Smooth muscle cell (in vitro differentiated cells): ENCODE data around the gene CCDC28B. TPM values are rescaled to one million over a fixed set of nuclear protein-coding genes. Genes with fewer than 3 reads are reported as not detected.
"Not testable (repeated sequence)": the region's sequence is repeated elsewhere in the genome, so short reads cannot be mapped to it uniquely, and the experiment has no call there.

Experiments
- DNase-seq: peaks from one replicate; lab custom pipeline; 2025; ENCODE audit not compliant: unreplicated experiment; lab: John Stamatoyannopoulos, UW
- H2AFZ ChIP-seq: fragments of 200-600 bp; sonication (generic); 2 replicates; pipeline ENCODE4 v1.6.0; 2016; ENCODE audit warnings: antibody characterized with exemption, low read depth, mild to moderate bottlenecking
- H3F3A ChIP-seq: fragments of 200-600 bp; sonication (generic); 2 replicates; pipeline ENCODE4 v1.6.0; 2017; ENCODE audit warnings: antibody characterized with exemption, low read depth
- H3K27ac ChIP-seq: fragments of 200-600 bp; sonication (generic); 2 replicates; pipeline ENCODE4 v1.5.1; 2016; ENCODE audit warnings: low read depth, mild to moderate bottlenecking
- H3K27me3 ChIP-seq: fragments of 200-600 bp; sonication (generic); 2 replicates; pipeline ENCODE4 v1.6.1; 2016; ENCODE audit warnings: low read depth, mild to moderate bottlenecking
- H3K36me3 ChIP-seq: fragments of 200-600 bp; sonication (generic); 2 replicates; pipeline ENCODE4 v1.5.1; 2016; ENCODE audit warnings: low read depth
- H3K4me1 ChIP-seq: fragments of 200-600 bp; sonication (generic); 2 replicates; pipeline ENCODE4 v1.5.1; 2016; ENCODE audit warnings: low read depth
- H3K4me2 ChIP-seq: fragments of 200-600 bp; sonication (generic); 2 replicates; pipeline ENCODE4 v1.6.0; 2016; ENCODE audit warnings: mild to moderate bottlenecking
- H3K4me3 ChIP-seq: fragments of 200-600 bp; sonication (generic); 2 replicates; pipeline ENCODE4 v1.5.1; 2016; ENCODE audit warnings: mild to moderate bottlenecking
- H3K79me2 ChIP-seq: fragments of 200-600 bp; sonication (generic); 2 replicates; pipeline ENCODE4 v1.6.0; 2016; ENCODE audit warnings: low read depth, mild to moderate bottlenecking
- H3K9ac ChIP-seq: fragments of 200-600 bp; sonication (generic); 2 replicates; pipeline ENCODE4 v1.6.0; 2016; ENCODE audit warnings: low read depth
- H3K9me3 ChIP-seq: fragments of 200-600 bp; sonication (generic); replicated peaks from 2 replicates; pipeline ENCODE4 v1.5.1; 2016; ENCODE audit warnings: low read depth
- H4K20me1 ChIP-seq: fragments of 200-600 bp; sonication (generic); 2 replicates; pipeline ENCODE4 v1.6.0; 2016; ENCODE audit warnings: low read depth
- CTCF ChIP-seq: fragments of 200-600 bp; sonication (generic); IDR thresholded peaks from 2 replicates; pipeline ENCODE4 v1.5.1; 2017; ENCODE audit warnings: borderline replicate concordance, mild to moderate bottlenecking, antibody characterized with exemption; ENCODE audit not compliant: insufficient read depth, poor library complexity, severe bottlenecking
- WGBS: methylation state at CpG from one replicate; pipeline ENCODE4 v1.1.7; 2016; ENCODE audit warnings: low lambda C conversion rate; 5-methylcytosine and 5-hydroxymethylcytosine counted together
- polyA plus RNA-seq: library from polyadenylated mRNA; unstranded; fragments of >200 nt; fragmentation: Nextera tagmentation; extraction: Ambion mirVana; gene quantifications from 2 replicates; pipeline ENCODE4 v1.2.1, GENCODE V29; 2016
- total RNA-seq: library from RNA; depleted of rRNA; stranded (reverse); fragments of >200 nt; gene quantifications from 2 replicates; pipeline ENCODE4 v1.2.3, GENCODE V29; 2014

CCDC28B gene
- total and polyA plus RNA-seq, 2 experiments from 2014 or later: 41.6 to 58.9 TPM

DNA sequence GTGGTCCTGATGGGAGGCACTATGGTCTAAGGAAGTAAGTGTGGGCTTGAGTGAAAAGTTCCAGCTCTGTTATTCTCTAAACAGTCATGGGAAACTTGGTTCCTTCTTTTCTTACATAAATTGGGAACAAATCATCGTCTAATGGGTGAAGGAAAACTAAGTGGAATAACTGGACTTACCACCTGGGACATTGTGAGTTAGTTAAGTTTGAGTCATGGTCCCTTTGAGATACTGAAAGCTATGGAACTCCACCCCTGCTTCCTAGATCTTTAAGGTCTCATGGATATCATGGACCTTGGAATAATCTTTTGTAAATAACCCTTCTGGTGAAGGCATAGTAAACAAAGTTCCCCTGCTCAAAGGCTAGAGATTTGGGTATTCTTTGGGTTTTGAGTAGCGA lies 37.0 kb upstream of the CCDC28B start:
- no peaks in the 10 kb centered on the region for H3K9me3 ChIP-seq
- H3K4me1 ChIP-seq: no peaks in the 10 kb centered on the region
- H3K36me3 ChIP-seq: peaks cover 14% of the 10 kb centered on the region
- no peaks in the 10 kb centered on the region for H3F3A ChIP-seq
- no peak for TF ChIP-seq CTCF
- H3K79me2 ChIP-seq: no peaks in the 10 kb centered on the region
- no peaks in the 10 kb centered on the region for H4K20me1 ChIP-seq
- H3K27ac ChIP-seq: peak overlapping the region; percentile 31
- no peak overlapping the region for H3K4me3 ChIP-seq
- H3K4me2 ChIP-seq: no peak overlapping the region
- no peak overlapping the region for H3K9ac ChIP-seq
- H3K27me3 ChIP-seq: no peaks in the 10 kb centered on the region
- no peak for DNase-seq
- no peak overlapping the region for H2AFZ ChIP-seq
- WGBS: 95% methylated on average over 2 of the region's 2 CpGs

- WGBS: 98% methylated on average over 10 of the region's 10 CpGs
- H3K9me3 ChIP-seq, DNase-seq, H2AFZ ChIP-seq, H3K4me3 ChIP-seq, H3F3A ChIP-seq, H3K4me1 ChIP-seq, H3K27me3 ChIP-seq, H3K4me2 ChIP-seq, H3K27ac ChIP-seq, H3K79me2 ChIP-seq, H4K20me1 ChIP-seq, H3K9ac ChIP-seq: not testable (repeated sequence)
- H3K36me3 ChIP-seq: peaks cover 14% of the 10 kb centered on the region
Observed at GRCh38 chr1:32165633-32166032, 34.8 kb upstream of the CCDC28B start.

DNA sequence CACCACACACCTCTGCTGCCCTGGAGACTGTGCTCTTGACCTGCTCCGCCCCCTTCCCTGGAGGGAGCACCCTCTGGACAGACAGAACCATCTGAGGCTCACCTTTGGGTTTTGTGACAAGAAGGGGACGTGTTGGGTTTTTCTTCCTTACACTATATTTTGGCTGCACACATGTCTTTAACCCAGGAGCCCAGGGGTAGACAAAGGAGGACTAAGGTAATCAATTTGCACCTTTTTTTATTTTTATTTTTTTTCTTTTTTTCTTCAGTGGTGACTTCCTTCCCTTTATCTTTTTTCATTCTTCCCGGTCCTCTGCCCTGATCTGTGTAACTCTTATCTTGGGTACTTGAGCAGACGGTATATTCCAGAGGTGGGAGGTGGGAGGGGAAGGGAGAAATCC lies 29.4 kb upstream of the CCDC28B start:
- peaks cover 3% of the 10 kb centered on the region for H3K36me3 ChIP-seq
- WGBS: 86% methylated on average over 4 of the region's 4 CpGs
- no peaks in the 10 kb centered on the region for H3K4me1 ChIP-seq
- H3K27ac ChIP-seq: no peak overlapping the region
- no peak overlapping the region for H2AFZ ChIP-seq
- no peaks in the 10 kb centered on the region for H3K27me3 ChIP-seq
- no peak for DNase-seq
- H3F3A ChIP-seq: no peaks in the 10 kb centered on the region
- no peak overlapping the region for H3K4me3 ChIP-seq
- TF ChIP-seq CTCF: no peak
- H3K9ac ChIP-seq: no peak overlapping the region
- no peaks in the 10 kb centered on the region for H3K79me2 ChIP-seq
- no peak overlapping the region for H3K4me2 ChIP-seq
- no peaks in the 10 kb centered on the region for H4K20me1 ChIP-seq
- no peaks in the 10 kb centered on the region for H3K9me3 ChIP-seq

DNA sequence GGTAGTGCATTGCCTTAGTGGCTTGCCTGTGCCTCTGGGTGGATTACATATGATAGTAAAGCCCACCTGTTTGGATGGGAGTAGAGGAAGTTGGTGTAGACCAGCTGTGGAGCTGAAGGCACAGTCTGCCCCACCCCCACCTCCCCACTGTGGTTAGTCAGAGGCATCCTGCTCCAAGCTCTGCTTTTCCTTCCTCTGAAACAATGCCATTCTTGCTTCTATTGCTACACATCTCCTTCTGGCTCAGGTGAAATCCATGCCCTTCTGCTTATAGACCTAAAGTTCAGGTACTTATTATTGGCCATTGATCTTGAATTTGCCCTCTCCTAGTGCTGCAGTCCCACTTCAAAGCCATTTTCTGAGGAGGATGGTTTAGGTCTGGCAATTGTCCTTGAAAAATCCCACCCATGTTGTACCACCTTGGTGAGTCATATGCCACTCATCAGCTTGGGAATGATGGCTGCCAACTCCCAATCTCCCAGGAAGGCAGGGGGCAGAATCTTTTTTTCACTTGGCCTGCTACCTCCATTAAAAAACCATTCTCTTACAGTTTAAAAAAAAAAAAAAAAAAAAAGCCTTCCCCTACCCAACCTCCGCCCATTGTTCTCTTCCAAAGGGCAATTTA lies 27.7 kb upstream of the CCDC28B start:
- no peak overlapping the region for H3K4me2 ChIP-seq
- H3K79me2 ChIP-seq: no peaks in the 10 kb centered on the region
- no peaks in the 10 kb centered on the region for H3K4me1 ChIP-seq
- H3K4me3 ChIP-seq: no peak overlapping the region
- no peaks in the 10 kb centered on the region for H3F3A ChIP-seq
- no peak overlapping the region for H3K9ac ChIP-seq
- H4K20me1 ChIP-seq: no peaks in the 10 kb centered on the region
- DNase-seq: no peak
- H3K27me3 ChIP-seq: no peaks in the 10 kb centered on the region
- H3K9me3 ChIP-seq: no peaks in the 10 kb centered on the region
- no peak for TF ChIP-seq CTCF
- WGBS: 100% methylated on average over 1 of the region's 1 CpG
- H2AFZ ChIP-seq: no peak overlapping the region
- H3K27ac ChIP-seq: no peak overlapping the region
- peaks cover 3% of the 10 kb centered on the region for H3K36me3 ChIP-seq
